ENCODE measurements around the gene SCN5A. TPM values are rescaled to one million over a fixed set of nuclear protein-coding genes. Genes with fewer than 3 reads are reported as not detected.

Gene SCN5A
- total and polyA plus RNA-seq, 2 experiments from 2014 or later: 10.2 to 10.6 TPM

DNA sequence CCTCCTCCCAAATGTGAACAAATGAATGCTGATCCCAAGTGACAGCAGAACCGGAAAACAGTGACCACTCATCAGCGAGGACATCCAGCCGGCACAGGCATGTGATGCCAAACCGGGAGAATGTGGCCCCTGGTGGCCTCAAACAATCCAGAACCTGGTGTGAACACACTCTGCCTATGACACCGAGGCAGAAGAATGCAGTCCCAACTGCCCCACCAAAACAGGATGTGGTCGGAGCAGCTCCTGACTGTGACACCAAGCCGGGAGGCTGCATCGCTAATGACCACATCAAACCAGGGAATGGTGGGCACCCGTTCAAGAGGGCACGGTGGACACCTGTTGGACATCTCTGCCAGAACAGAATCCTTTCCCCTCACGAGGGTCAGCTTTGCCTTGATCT, 15.4 kb downstream of the SCN5A start (continued):
- TF ChIP-seq, protein P1, sequence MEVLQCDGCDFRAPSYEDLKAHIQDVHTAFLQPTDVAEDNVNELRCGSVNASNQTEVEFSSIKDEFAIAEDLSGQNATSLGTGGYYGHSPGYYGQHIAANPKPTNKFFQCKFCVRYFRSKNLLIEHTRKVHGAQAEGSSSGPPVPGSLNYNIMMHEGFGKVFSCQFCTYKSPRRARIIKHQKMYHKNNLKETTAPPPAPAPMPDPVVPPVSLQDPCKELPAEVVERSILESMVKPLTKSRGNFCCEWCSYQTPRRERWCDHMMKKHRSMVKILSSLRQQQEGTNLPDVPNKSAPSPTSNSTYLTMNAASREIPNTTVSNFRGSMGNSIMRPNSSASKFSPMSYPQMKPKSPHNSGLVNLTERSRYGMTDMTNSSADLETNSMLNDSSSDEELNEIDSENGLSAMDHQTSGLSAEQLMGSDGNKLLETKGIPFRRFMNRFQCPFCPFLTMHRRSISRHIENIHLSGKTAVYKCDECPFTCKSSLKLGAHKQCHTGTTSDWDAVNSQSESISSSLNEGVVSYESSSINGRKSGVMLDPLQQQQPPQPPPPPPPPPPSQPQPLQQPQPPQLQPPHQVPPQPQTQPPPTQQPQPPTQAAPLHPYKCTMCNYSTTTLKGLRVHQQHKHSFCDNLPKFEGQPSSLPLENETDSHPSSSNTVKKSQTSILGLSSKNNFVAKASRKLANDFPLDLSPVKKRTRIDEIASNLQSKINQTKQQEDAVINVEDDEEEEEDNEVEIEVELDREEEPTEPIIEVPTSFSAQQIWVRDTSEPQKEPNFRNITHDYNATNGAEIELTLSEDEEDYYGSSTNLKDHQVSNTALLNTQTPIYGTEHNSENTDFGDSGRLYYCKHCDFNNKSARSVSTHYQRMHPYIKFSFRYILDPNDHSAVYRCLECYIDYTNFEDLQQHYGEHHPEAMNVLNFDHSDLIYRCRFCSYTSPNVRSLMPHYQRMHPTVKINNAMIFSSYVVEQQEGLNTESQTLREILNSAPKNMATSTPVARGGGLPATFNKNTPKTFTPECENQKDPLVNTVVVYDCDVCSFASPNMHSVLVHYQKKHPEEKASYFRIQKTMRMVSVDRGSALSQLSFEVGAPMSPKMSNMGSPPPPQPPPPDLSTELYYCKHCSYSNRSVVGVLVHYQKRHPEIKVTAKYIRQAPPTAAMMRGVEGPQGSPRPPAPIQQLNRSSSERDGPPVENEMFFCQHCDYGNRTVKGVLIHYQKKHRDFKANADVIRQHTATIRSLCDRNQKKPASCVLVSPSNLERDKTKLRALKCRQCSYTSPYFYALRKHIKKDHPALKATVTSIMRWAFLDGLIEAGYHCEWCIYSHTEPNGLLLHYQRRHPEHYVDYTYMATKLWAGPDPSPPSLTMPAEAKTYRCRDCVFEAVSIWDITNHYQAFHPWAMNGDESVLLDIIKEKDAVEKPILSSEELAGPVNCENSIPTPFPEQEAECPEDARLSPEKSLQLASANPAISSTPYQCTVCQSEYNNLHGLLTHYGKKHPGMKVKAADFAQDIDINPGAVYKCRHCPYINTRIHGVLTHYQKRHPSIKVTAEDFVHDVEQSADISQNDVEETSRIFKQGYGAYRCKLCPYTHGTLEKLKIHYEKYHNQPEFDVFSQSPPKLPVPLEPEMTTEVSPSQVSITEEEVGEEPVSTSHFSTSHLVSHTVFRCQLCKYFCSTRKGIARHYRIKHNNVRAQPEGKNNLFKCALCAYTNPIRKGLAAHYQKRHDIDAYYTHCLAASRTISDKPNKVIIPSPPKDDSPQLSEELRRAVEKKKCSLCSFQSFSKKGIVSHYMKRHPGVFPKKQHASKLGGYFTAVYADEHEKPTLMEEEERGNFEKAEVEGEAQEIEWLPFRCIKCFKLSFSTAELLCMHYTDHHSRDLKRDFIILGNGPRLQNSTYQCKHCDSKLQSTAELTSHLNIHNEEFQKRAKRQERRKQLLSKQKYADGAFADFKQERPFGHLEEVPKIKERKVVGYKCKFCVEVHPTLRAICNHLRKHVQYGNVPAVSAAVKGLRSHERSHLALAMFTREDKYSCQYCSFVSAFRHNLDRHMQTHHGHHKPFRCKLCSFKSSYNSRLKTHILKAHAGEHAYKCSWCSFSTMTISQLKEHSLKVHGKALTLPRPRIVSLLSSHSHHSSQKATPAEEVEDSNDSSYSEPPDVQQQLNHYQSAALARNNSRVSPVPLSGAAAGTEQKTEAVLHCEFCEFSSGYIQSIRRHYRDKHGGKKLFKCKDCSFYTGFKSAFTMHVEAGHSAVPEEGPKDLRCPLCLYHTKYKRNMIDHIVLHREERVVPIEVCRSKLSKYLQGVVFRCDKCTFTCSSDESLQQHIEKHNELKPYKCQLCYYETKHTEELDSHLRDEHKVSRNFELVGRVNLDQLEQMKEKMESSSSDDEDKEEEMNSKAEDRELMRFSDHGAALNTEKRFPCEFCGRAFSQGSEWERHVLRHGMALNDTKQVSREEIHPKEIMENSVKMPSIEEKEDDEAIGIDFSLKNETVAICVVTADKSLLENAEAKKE (CRISPR knock-in tag; IDR thresholded peaks at IDR 0.05): no peak
- TF ChIP-seq ZNF331 (CRISPR knock-in tag; IDR thresholded peaks at IDR 0.05; ENCODE audit: low read depth) (no peak), ZNF114 (CRISPR knock-in tag; IDR thresholded peaks at IDR 0.05) (no peak), STAT1 (IDR thresholded peaks at IDR 0.05; ENCODE audit: unreplicated experiment) (no peak)
- TF ChIP-seq, protein P2, sequence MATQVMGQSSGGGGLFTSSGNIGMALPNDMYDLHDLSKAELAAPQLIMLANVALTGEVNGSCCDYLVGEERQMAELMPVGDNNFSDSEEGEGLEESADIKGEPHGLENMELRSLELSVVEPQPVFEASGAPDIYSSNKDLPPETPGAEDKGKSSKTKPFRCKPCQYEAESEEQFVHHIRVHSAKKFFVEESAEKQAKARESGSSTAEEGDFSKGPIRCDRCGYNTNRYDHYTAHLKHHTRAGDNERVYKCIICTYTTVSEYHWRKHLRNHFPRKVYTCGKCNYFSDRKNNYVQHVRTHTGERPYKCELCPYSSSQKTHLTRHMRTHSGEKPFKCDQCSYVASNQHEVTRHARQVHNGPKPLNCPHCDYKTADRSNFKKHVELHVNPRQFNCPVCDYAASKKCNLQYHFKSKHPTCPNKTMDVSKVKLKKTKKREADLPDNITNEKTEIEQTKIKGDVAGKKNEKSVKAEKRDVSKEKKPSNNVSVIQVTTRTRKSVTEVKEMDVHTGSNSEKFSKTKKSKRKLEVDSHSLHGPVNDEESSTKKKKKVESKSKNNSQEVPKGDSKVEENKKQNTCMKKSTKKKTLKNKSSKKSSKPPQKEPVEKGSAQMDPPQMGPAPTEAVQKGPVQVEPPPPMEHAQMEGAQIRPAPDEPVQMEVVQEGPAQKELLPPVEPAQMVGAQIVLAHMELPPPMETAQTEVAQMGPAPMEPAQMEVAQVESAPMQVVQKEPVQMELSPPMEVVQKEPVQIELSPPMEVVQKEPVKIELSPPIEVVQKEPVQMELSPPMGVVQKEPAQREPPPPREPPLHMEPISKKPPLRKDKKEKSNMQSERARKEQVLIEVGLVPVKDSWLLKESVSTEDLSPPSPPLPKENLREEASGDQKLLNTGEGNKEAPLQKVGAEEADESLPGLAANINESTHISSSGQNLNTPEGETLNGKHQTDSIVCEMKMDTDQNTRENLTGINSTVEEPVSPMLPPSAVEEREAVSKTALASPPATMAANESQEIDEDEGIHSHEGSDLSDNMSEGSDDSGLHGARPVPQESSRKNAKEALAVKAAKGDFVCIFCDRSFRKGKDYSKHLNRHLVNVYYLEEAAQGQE (IDR thresholded peaks at IDR 0.05; ENCODE audit: unreplicated experiment): no peak

DNA sequence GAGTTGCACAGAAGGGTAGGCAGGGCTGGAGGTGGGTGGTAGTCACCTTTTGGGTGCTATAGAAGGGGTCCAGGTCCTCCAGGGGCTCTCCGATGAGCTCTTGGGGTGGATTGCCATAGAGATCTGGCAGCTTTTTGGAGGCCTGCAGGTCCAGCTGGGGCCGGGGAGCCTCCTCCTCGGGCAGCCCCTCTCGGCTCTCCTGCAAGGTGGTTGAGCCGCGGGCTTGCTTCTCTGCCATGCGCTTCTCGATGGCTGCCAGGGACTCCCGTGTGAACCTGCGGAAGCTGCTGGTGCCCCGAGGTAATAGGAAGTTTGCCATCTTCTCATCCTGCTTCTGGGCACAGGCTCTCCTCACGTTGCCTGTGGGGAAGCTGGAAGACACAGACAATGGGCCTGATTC, 16.5 kb downstream of the SCN5A start:
- Histone ChIP-seq H3K36me3 (ENCODE audit: insufficient read depth) (no peaks in the 10 kb centered on the region), H2AFZ (no peak overlapping the region), H3K4me2 (no peak overlapping the region), H3K27ac (ENCODE audit: low read depth) (no peak overlapping the region), H3K4me1 (ENCODE audit: insufficient read depth) (peaks cover 16% of the 10 kb centered on the region), H3F3A (replicated peaks; ENCODE audit: low read depth) (no peaks in the 10 kb centered on the region), H4K20me1 (replicated peaks; ENCODE audit: insufficient read depth) (no peaks in the 10 kb centered on the region), H3K9me2 (ENCODE audit: insufficient read depth) (no peaks in the 10 kb centered on the region), H3K4me3 (no peak overlapping the region), H3K27me3 (ENCODE audit: insufficient read depth) (no peaks in the 10 kb centered on the region), H3K79me2 (replicated peaks; ENCODE audit: insufficient read depth) (no peaks in the 10 kb centered on the region)
- Mint-ChIP-seq H3K36me3 (ENCODE audit: low read depth) (no peaks in the 10 kb centered on the region; the same call in 2 of the 3 replicates), H3K27ac (no peak overlapping the region), H3K9me3 (no peaks in the 10 kb centered on the region), H3K4me3 (no peak overlapping the region), H3K27me3 (ENCODE audit: insufficient read depth, low read depth, poor library complexity) (peaks cover 5% of the 10 kb centered on the region), H3K4me1 (peaks cover 32% of the 10 kb centered on the region)
- DNase-seq (ENCODE audit: low spot score): no peak
- ATAC-seq: no peak
- TF ChIP-seq EZH2phosphoT487 (IDR thresholded peaks at IDR 0.05; ENCODE audit: unreplicated experiment) (no peak), NANOG (IDR thresholded peaks at IDR 0.05; ENCODE audit: borderline replicate concordance) (no peak), CREB1 (CRISPR knock-in tag; IDR thresholded peaks at IDR 0.05; ENCODE audit: low read depth) (no peak)
